GM12878 (cell line): ENCODE measurements around the gene MAML3.

Source experiments
- CTCF ChIP-seq, 3 experiments: IDR thresholded peaks in 2 of 3; conservative IDR thresholded peaks in 1 of 3; 2 replicates each; pipeline ENCODE4 v1.5.1; 2011; ENCODE audit warnings: low read depth in 3 of 3, low read length in 3 of 3, mild to moderate bottlenecking in 3 of 3, control low read depth in 2 of 3, moderate library complexity in 2 of 3, inconsistent platforms in 1 of 3, mixed read lengths in 1 of 3; ENCODE audit not compliant: control insufficient read depth in 2 of 3, insufficient read depth in 1 of 3; ENCODE audit errors: extremely low read depth in 1 of 3
- NFYB ChIP-seq: IDR thresholded peaks from 2 replicates; pipeline ENCODE4 v1.6.1; 2011; ENCODE audit warnings: low read depth, mild to moderate bottlenecking, low read length, improper control_type of control experiment, moderate library complexity; ENCODE audit not compliant: insufficient read depth
- POLR2A ChIP-seq: IDR thresholded peaks from 2 replicates; pipeline ENCODE4 v1.6.1; 2011; ENCODE audit warnings: low read depth, mild to moderate bottlenecking, low read length
- SPI1 ChIP-seq: IDR thresholded peaks from 2 replicates; pipeline ENCODE4 v1.6.1; 2011; ENCODE audit warnings: low read depth, mild to moderate bottlenecking, low read length, moderate library complexity, borderline replicate concordance; ENCODE audit not compliant: insufficient read depth
- TAF1 ChIP-seq: IDR thresholded peaks from 2 replicates; pipeline ENCODE4 v1.6.1; 2011; ENCODE audit warnings: mild to moderate bottlenecking, low read depth, low read length, borderline replicate concordance
- TARDBP ChIP-seq: IDR thresholded peaks from 2 replicates; pipeline ENCODE4 v1.6.1; 2016; ENCODE audit warnings: borderline replicate concordance
- TCF12 ChIP-seq: IDR thresholded peaks from 2 replicates; pipeline ENCODE4 v1.6.1; 2011; ENCODE audit warnings: low read depth, mild to moderate bottlenecking, low read length
- ZBTB33 ChIP-seq: fragments of 450-650 bp; IDR thresholded peaks from 2 replicates; pipeline ENCODE4 v1.6.1; 2017; ENCODE audit warnings: mild to moderate bottlenecking
- TF ChIP-seq, protein P1 (sequence below): IDR thresholded peaks from 2 replicates; pipeline ENCODE4 v1.6.1; 2012; ENCODE audit warnings: mild to moderate bottlenecking, low read depth, low read length
- TF ChIP-seq, protein P2 (sequence below): fragments of 450-650 bp; formaldehyde crosslinking; IDR thresholded peaks from 2 replicates; pipeline ENCODE4 v1.4.0; 2022; ENCODE audit warnings: mild to moderate bottlenecking, moderate library complexity

DNA sequence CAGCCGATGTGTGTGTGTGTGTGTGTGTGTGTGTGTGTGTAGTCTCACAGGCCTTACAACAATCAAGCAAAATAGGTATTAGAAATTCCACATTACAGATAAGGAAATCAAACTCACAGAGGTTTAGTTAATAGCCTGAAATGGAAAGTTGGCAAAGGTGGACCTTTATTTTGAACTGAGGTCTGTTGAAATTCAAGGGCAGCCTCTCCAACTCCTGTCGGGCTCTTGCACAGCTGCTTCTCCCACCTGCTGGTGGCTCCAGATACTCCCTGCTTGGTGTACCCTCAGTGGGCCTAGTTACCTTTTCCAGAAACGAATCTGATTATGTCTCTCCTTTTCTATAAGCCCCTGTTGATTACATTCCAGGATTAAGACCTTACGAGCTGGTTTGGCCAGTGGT is 292.5 kb downstream of the MAML3 start:
- TF ChIP-seq TCF12 (no peak), CTCF (IDR thresholded peaks at IDR 0.05 in 2 of 3, conservative IDR thresholded peaks at IDR 0.05 in 1 of 3; ENCODE audit: control insufficient read depth in 2 of 3, extremely low read depth in 1 of 3, insufficient read depth in 1 of 3, low read depth in 3 of 3, low read length in 3 of 3) (no peak), ZBTB33 (no peak), NFYB (no peak), TARDBP (no peak), SPI1 (no peak), POLR2A (no peak), TAF1 (no peak)
- TF ChIP-seq, protein P1, sequence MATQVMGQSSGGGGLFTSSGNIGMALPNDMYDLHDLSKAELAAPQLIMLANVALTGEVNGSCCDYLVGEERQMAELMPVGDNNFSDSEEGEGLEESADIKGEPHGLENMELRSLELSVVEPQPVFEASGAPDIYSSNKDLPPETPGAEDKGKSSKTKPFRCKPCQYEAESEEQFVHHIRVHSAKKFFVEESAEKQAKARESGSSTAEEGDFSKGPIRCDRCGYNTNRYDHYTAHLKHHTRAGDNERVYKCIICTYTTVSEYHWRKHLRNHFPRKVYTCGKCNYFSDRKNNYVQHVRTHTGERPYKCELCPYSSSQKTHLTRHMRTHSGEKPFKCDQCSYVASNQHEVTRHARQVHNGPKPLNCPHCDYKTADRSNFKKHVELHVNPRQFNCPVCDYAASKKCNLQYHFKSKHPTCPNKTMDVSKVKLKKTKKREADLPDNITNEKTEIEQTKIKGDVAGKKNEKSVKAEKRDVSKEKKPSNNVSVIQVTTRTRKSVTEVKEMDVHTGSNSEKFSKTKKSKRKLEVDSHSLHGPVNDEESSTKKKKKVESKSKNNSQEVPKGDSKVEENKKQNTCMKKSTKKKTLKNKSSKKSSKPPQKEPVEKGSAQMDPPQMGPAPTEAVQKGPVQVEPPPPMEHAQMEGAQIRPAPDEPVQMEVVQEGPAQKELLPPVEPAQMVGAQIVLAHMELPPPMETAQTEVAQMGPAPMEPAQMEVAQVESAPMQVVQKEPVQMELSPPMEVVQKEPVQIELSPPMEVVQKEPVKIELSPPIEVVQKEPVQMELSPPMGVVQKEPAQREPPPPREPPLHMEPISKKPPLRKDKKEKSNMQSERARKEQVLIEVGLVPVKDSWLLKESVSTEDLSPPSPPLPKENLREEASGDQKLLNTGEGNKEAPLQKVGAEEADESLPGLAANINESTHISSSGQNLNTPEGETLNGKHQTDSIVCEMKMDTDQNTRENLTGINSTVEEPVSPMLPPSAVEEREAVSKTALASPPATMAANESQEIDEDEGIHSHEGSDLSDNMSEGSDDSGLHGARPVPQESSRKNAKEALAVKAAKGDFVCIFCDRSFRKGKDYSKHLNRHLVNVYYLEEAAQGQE = no peak
- TF ChIP-seq, protein P2, sequence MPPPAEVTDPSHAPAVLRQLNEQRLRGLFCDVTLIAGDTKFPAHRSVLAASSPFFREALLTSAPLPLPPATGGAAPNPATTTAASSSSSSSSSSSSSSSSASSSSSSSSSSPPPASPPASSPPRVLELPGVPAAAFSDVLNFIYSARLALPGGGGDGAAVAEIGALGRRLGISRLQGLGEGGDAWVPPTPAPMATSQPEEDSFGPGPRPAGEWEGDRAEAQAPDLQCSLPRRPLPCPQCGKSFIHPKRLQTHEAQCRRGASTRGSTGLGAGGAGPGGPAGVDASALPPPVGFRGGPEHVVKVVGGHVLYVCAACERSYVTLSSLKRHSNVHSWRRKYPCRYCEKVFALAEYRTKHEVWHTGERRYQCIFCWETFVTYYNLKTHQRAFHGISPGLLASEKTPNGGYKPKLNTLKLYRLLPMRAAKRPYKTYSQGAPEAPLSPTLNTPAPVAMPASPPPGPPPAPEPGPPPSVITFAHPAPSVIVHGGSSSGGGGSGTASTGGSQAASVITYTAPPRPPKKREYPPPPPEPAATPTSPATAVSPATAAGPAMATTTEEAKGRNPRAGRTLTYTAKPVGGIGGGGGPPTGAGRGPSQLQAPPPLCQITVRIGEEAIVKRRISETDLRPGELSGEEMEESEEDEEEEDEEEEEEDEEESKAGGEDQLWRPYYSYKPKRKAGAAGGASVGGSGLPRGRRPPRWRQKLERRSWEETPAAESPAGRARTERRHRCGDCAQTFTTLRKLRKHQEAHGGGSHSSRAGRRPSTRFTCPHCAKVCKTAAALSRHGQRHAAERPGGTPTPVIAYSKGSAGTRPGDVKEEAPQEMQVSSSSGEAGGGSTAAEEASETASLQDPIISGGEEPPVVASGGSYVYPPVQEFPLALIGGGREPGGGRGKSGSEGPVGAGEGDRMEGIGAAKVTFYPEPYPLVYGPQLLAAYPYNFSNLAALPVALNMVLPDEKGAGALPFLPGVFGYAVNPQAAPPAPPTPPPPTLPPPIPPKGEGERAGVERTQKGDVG (CRISPR knock-in tag) = no peak
